ENCODE measurements around the gene CD4. TPM values are rescaled to one million over a fixed set of nuclear protein-coding genes. Genes with fewer than 3 reads are reported as not detected.

The CD4 gene
- total RNA-seq, 2 experiments from 2014 or later = not detected

- no peak overlapping the region for H3K4me2 ChIP-seq (ENCODE audit: low read length)
- intact Hi-C loops (cut with micrococcal nuclease; ENCODE audit: unreplicated experiment) = loop anchor here (1.0 to 5.0 kb wide), 3 partner anchors 43 to 268 kb away; partner anchors contain the start of genes IFFO1 and MLF2
- ChIA-PET CTCF (ENCODE audit: unreplicated experiment) (interaction anchor here (0.6 kb wide), 3 partner anchors 54 to 149 kb away, joined by 3 to 10 read pairs (median 3); partner anchors contain the start of gene ZNF384), POLR2A (no interaction called here)
- no TSS peak for BruUV-seq (replicated peaks)
- TF ChIP-seq CTCF (conservative IDR thresholded peaks at IDR 0.05; ENCODE audit: low read length) = no peak
- no peak for TF ChIP-seq EZH2phosphoT487 (IDR thresholded peaks at IDR 0.05; ENCODE audit: borderline replicate concordance, low read depth, low read length)
- H4K20me1 ChIP-seq (ENCODE audit: insufficient read depth, low read length) = no peaks in the 10 kb centered on the region
- no peak for DNase-seq (ENCODE audit: low spot score)
- no peaks in the 10 kb centered on the region for H3K79me2 ChIP-seq (ENCODE audit: insufficient read depth, low read depth, low read length)
- no peaks in the 10 kb centered on the region for H3K9me2 ChIP-seq (ENCODE audit: insufficient read depth, low read length)
- no peaks in the 10 kb centered on the region for H3K36me3 ChIP-seq (ENCODE audit: insufficient read depth, low read length)
- H3K4me1 ChIP-seq (ENCODE audit: insufficient read depth, low read length, poor library complexity, severe bottlenecking) = peaks cover 32% of the 10 kb centered on the region
- H3K9me3 ChIP-seq (ENCODE audit: low read length) = no peaks in the 10 kb centered on the region
- H3K27ac ChIP-seq (ENCODE audit: low read depth, low read length, poor library complexity, severe bottlenecking) = no peak overlapping the region
- H2AFZ ChIP-seq (ENCODE audit: low read length) = no peak overlapping the region
- H3K4me3 ChIP-seq (ENCODE audit: low read depth, low read length, poor library complexity, severe bottlenecking) = no peak overlapping the region
These were observed 35.6 kb downstream of the CD4 start for GRCh38 chr12:6824901-6825381.

GRCh38 chr12:6825398-6826124 is 36.2 kb downstream of the CD4 start:
- H2AFZ ChIP-seq (ENCODE audit: low read length) = no peak overlapping the region
- ChIA-PET POLR2A (interaction anchor here (1.3 kb wide), 1 partner anchor 14 kb away, joined by 3 read pairs; no protein-coding TSS in a partner anchor), CTCF (ENCODE audit: unreplicated experiment) (interaction anchor here (0.6 kb wide), 2 partner anchors 55 to 148 kb away, joined by 3 read pairs; no protein-coding TSS in a partner anchor)

More at GRCh38 chr12:6825398-6826124, 36.2 kb downstream of the CD4 start:
- H3K79me2 ChIP-seq (ENCODE audit: insufficient read depth, low read depth, low read length) = no peaks in the 10 kb centered on the region
- no peak overlapping the region for H3K4me3 ChIP-seq (ENCODE audit: low read depth, low read length, poor library complexity, severe bottlenecking)
- H4K20me1 ChIP-seq (ENCODE audit: insufficient read depth, low read length) = no peaks in the 10 kb centered on the region
- no peak overlapping the region for H3K4me2 ChIP-seq (ENCODE audit: low read length)
- H3K36me3 ChIP-seq (ENCODE audit: insufficient read depth, low read length) = no peaks in the 10 kb centered on the region
- TF ChIP-seq EZH2phosphoT487 (IDR thresholded peaks at IDR 0.05; ENCODE audit: borderline replicate concordance, low read depth, low read length) (no peak), CTCF (conservative IDR thresholded peaks at IDR 0.05; ENCODE audit: low read length) (peak; percentile 91)
- H3K4me1 ChIP-seq (ENCODE audit: insufficient read depth, low read length, poor library complexity, severe bottlenecking) = peaks cover 32% of the 10 kb centered on the region
- no peak overlapping the region for H3K27ac ChIP-seq (ENCODE audit: low read depth, low read length, poor library complexity, severe bottlenecking)
- DNase-seq (ENCODE audit: low spot score) = peak; percentile 71
- no peaks in the 10 kb centered on the region for H3K9me3 ChIP-seq (ENCODE audit: low read length)
- H3K9me2 ChIP-seq (ENCODE audit: insufficient read depth, low read length) = no peaks in the 10 kb centered on the region
- intact Hi-C loops (cut with micrococcal nuclease; ENCODE audit: unreplicated experiment) = loop anchor here (1.0 to 5.0 kb wide), 3 partner anchors 43 to 268 kb away; partner anchors contain the start of genes IFFO1 and MLF2
- BruUV-seq (replicated peaks) = no TSS peak

Measured in OCI-LY7 (cell line).